GM12878 (cell line): ENCODE results near the gene DIAPH2.
"Not testable (repeated sequence)": the region's sequence is repeated elsewhere in the genome, so short reads cannot be mapped to it uniquely, and the experiment has no call there.

Experiments used
- BRCA1 ChIP-seq: IDR thresholded peaks from 2 replicates; pipeline ENCODE4 v1.6.1; 2011; ENCODE audit warnings: low read depth, low read length, improper control_type of control experiment
- HCFC1 ChIP-seq: fragments of 150-350 bp; IDR thresholded peaks from 2 replicates; pipeline ENCODE4 v1.6.1; 2014; ENCODE audit warnings: low read length

DNA sequence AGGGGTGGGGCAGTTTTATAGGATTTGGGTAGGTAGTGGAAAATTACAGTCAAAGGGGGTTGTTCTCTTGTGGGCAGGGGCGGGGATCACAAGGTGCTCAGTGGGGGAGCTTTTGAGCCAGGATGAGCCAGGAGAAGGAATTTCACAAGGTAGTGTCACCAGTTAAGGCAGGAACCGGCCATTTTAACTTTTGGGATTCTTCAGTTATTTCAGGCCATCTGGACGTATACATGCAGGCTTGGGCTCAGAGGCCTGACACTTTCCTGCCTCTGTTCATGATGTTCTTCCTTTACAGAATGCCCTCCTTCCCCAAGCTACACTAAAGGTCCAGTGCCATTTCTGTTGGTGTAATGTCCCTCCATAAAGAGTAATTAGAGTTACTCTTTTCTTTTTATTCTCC, 157.2 kb downstream of the DIAPH2 start:
- TF ChIP-seq HCFC1, BRCA1: not testable (repeated sequence)
